HG03066 (cell line): ENCODE data around the gene CCDC70.
"Not testable (repeated sequence)": the region's sequence is repeated elsewhere in the genome, so short reads cannot be mapped to it uniquely, and the experiment has no call there.

Experiments used
- ATAC-seq: cut with Tn5 transposase; IDR thresholded peaks from one replicate; pipeline ENCODE4 v1.9.1; 2021; ENCODE audit warnings: low read depth; ENCODE audit not compliant: unreplicated experiment

The CCDC70 gene

GRCh38 chr13:51900471-51900870 is 38.7 kb downstream of the CCDC70 start:
- no peak for ATAC-seq

GRCh38 chr13:51902776-51903175 is 41.0 kb downstream of the CCDC70 start:
- no peak for ATAC-seq

DNA sequence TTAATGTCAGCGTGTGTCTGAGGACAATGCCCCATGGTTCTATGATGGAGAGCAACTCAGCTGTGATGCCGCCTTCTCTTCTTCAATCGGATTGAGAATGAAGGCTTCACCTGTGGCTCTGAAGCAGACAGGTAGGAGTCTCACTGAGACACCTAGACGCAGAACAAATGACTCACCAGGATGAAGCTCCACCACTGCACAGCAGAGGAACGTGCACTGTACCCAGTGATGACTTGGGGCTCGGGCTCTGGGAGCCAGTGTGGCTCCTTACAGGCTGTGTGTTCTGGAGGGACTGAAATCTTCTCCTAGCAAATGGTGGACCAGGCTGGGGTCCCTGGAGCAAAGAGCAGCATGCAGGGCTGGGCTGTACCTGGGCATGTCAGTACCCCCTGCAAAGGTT is 44.0 kb downstream of the CCDC70 start:
- ATAC-seq = no peak

- no peak for ATAC-seq
Measured at GRCh38 chr13:51906581-51906980, 44.8 kb downstream of the CCDC70 start.

- no peak for ATAC-seq
Measured at GRCh38 chr13:51907040-51907732, 45.4 kb downstream of the CCDC70 start.

- ATAC-seq = not testable (repeated sequence)
Measured at GRCh38 chr13:51909265-51909664, 47.5 kb downstream of the CCDC70 start.

- ATAC-seq = no peak
Measured at GRCh38 chr13:51910508-51910907, 48.7 kb downstream of the CCDC70 start.

GRCh38 chr13:51912091-51912490 is 50.3 kb downstream of the CCDC70 start:
- no peak for ATAC-seq

GRCh38 chr13:51912511-51913225 is 50.9 kb downstream of the CCDC70 start:
- no peak for ATAC-seq

GRCh38 chr13:51913421-51914136 is 51.8 kb downstream of the CCDC70 start:
- no peak for ATAC-seq

- ATAC-seq = no peak
Measured at GRCh38 chr13:51914137-51914493, 52.3 kb downstream of the CCDC70 start.
